Sigmoid colon (tissue), 4 donors: Measurements from ENCODE around the gene KCNT1.

Experiments used
- CTCF ChIP-seq, 4 experiments: fragments of 450-650 bp in 3 of 4; fragments of 200-600 bp in 1 of 4; IDR thresholded peaks; one replicate each; pipeline ENCODE4 v1.5.1; 2016 to 2019; ENCODE audit warnings: antibody characterized with exemption in 4 of 4, mild to moderate bottlenecking in 3 of 4, moderate library complexity in 2 of 4
- EP300 ChIP-seq, 4 donors: sonication (generic); formaldehyde crosslinking; IDR thresholded peaks; one replicate each; pipeline ENCODE4 v1.6.1; 2017; ENCODE audit warnings: antibody characterized with exemption in 4 of 4
- POLR2A ChIP-seq, 2 donors: fragments of 450-650 bp; IDR thresholded peaks; one replicate each; pipeline ENCODE4 v1.6.1; 2016; ENCODE audit warnings: antibody characterized with exemption in 2 of 2, mild to moderate bottlenecking in 2 of 2, moderate library complexity in 2 of 2
- POLR2AphosphoS5 ChIP-seq, 4 donors: sonication (generic); formaldehyde crosslinking; IDR thresholded peaks; one replicate each; pipeline ENCODE4 v1.6.1; 2017; ENCODE audit warnings: antibody characterized with exemption in 4 of 4

- TF ChIP-seq CTCF (IDR thresholded peaks at IDR 0.05) (no peak), POLR2A (IDR thresholded peaks at IDR 0.05) (no peak), POLR2AphosphoS5 (IDR thresholded peaks at IDR 0.05) (no peak), EP300 (IDR thresholded peaks at IDR 0.05) (no peak)
Measured at GRCh38 chr9:135737840-135738521, 36.0 kb downstream of the KCNT1 start.
